Eye (tissue), 1 donor: ENCODE measurements around the gene FNDC3B.

Experiments
- DNase-seq: peaks from one replicate; pipeline ENCODE4 v3.0.0-alpha.2; 2015

The FNDC3B gene

DNA sequence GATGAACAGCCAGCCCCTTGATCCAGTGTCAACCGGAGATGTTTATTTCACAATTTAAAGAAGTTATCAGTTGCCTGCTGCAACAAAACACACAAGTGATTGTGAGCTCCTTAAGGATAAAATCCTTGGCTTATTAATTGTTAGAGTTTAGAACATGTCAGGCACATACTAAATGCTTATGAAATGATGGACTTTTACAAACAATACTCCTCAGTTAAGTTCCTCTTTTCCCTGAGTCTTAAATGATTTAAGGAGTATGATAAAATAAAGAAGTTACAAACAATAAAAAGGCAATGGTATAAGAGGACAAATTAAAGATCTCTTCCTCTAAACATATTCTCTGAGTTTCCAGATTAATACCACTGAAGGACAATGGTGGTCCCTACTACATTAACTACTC is 403.2 kb downstream of the FNDC3B start:
- DNase-seq = no peak

GRCh38 chr3:172444821-172445220 is 405.4 kb downstream of the FNDC3B start:
- no peak for DNase-seq

DNA sequence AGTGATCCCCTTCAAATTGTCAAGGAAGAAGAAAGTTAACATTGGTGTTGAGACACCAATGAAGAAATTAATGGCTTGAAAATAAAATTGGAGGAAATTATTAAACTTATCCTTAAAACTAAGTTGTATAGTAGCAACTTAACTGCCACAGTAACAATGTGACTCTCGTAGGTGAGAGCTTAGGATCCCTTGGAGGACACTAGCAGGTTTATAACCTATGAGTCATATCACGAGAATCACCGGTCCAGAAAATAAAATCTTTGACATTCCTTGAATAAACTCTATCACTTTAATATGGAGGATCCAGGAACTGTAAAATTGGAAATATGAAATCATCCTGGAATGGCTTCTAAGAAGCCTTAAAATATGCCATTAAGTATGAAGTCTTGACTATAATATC is 406.8 kb downstream of the FNDC3B start:
- DNase-seq = no peak

DNA sequence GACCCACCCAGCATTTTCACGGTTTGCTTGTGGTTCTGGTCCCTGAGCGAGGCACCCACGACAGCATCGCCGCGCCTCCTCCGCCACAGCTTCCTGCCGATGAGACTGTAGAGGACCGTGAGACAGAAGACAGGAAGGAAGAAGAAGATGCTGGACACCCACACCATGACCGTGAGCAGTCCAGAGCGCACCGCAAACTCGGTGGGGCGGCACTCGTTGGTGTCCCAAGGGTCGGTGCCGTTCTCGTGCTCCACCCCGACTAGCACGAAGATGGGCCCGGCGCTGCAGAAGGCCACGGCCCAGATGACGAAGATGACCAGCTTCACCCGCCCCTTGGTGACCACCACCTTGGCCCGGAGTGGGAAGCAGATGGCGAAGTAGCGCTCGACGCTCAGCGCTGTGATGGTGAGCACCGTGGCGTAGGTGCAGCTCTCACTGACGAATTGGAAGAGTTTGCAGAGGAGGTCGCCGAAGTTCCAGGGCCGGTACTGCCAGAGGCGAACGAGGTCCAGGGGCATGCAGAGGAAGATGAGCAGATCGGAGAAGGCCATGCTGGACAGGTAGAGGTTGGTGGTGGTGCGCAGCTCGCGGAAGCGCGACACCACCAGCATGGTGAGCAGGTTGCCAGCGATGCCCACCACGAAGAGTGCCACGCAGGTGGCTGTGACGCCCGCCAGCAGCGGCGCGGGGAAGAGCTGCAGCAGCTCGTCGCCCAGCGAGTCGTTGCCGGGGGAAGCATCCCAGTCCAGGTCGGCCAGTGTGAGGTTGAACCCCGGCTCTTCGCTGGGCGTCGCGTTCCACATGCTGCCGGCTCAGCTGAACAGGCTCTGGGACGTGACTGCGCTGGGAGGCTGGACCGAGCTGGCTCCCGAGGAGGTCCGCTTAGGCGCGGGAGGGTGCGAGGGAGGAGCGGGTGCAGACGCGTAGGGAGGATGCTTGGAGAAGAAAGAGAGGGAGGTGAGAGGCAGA is 408.5 kb downstream of the FNDC3B start, which contains the start of gene GHSR:
Gene GHSR, minus strand, starts transcription at position 846 of the 969 bp plus-strand sequence. Its CDS starts 43 bp downstream, at position 803.
- DNase-seq = peak; percentile 24

GRCh38 chr3:172448661-172449465 is 409.5 kb downstream of the FNDC3B start:
- peak; percentile 28 for DNase-seq

GRCh38 chr3:172449466-172450149 is 410.2 kb downstream of the FNDC3B start:
- peak; percentile 78 for DNase-seq
